Lung (tissue), 12 donors: ENCODE data around the gene NTN1. TPM values are rescaled to one million over a fixed set of nuclear protein-coding genes. Genes with fewer than 3 reads are reported as not detected.

ENCODE experiments used
- ATAC-seq: fragments of 200-7000 bp; cut with Tn5 transposase; one replicate; pipeline ENCODE4 v1.9.1; 2020; ENCODE audit warnings: moderate number of reproducible peaks; ENCODE audit not compliant: insufficient read depth, low FRiP score
- DNase-seq, 3 donors: peaks; one replicate each; pipeline ENCODE4 v3.0.0-alpha.2; 2013 to 2017
- H3K27ac ChIP-seq, 2 donors: one replicate each; pipeline ENCODE4 v1.5.1; 2013; ENCODE audit warnings: mild to moderate bottlenecking in 2 of 2, moderate library complexity in 2 of 2, control low read depth in 1 of 2, inconsistent platforms in 1 of 2, low read depth in 1 of 2, low read length in 1 of 2
- H3K27me3 ChIP-seq, 3 donors: one replicate each; pipeline ENCODE4 v1.5.1; 2013; ENCODE audit warnings: low read length in 2 of 3; ENCODE audit not compliant: control insufficient read depth in 3 of 3, insufficient read depth in 3 of 3
- H3K36me3 ChIP-seq, 4 donors: one replicate each; pipeline ENCODE4 v1.5.1; 2013; ENCODE audit warnings: low read length in 4 of 4, mild to moderate bottlenecking in 1 of 4, moderate library complexity in 1 of 4; ENCODE audit not compliant: control insufficient read depth in 4 of 4, insufficient read depth in 4 of 4
- H3K4me1 ChIP-seq, 5 donors: one replicate each; pipeline ENCODE4 v1.5.1; 2013; ENCODE audit warnings: low read length in 5 of 5, mild to moderate bottlenecking in 2 of 5, moderate library complexity in 1 of 5; ENCODE audit not compliant: control insufficient read depth in 5 of 5, insufficient read depth in 5 of 5
- H3K4me3 ChIP-seq: one replicate; pipeline ENCODE4 v1.5.1; 2013; ENCODE audit warnings: mild to moderate bottlenecking, control low read depth, moderate library complexity
- H3K9ac ChIP-seq, 2 donors: one replicate each; pipeline ENCODE4 v1.5.1; 2013; ENCODE audit warnings: low read length in 2 of 2, control low read depth in 1 of 2; ENCODE audit not compliant: insufficient read depth in 1 of 2
- H3K9me3 ChIP-seq, 4 donors: one replicate each; pipeline ENCODE4 v1.5.1; 2013; ENCODE audit warnings: low read length in 3 of 4, mild to moderate bottlenecking in 1 of 4, moderate library complexity in 1 of 4; ENCODE audit not compliant: control insufficient read depth in 4 of 4, insufficient read depth in 3 of 4
- CTCF ChIP-seq: IDR thresholded peaks from 2 replicates; pipeline ENCODE4 v1.5.1; 2012; ENCODE audit warnings: mild to moderate bottlenecking; ENCODE audit errors: control extremely low read depth, extremely low read depth
- WGBS, 2 donors: extraction: QIAGEN DNeasy Blood & Tissue Kit; methylation state at CpG; one replicate each; pipeline ENCODE4 v1.1.7; 2013; 5-methylcytosine and 5-hydroxymethylcytosine counted together
- polyA plus RNA-seq, 2 donors: library from polyadenylated mRNA; stranded (reverse); fragments of 200-250 nt; gene quantifications; one replicate each; pipeline ENCODE4 v1.2.1, GENCODE V29; 2013
- total RNA-seq, 2 donors: library from RNA; depleted of rRNA in 1 of 2; stranded (reverse); fragments of >200 nt in 1 of 2; gene quantifications; one replicate each; pipeline ENCODE4 v1.2.1, GENCODE V29; 2014 to 2021
- donor health status: control.
- donor health status: control.
- donor health status: Bipolar disorder and iron deficiency.
- donor health status: healthy.
- donor health status: DM: yes; HTN: yes; CAD: no.

Gene NTN1
- total and polyA plus RNA-seq, 4 donors, result 3.6 to 17.1 (median 7.8) TPM

GRCh38 chr17:9022573-9023391, 1.5 kb downstream of the NTN1 start:
- ATAC-seq (no peak), DNase-seq (peak in 2 of 3 donors; percentile 21 to 32)
- WGBS, 2 donors, result 1 to 5% methylated on average over 99 to 106 of the region's 106 CpGs
- Histone ChIP-seq H3K9me3 (peaks cover 0 to 2% (median 0%) of the 10 kb centered on the region in 4 donors), H3K27ac (no peak overlapping the region), H3K36me3 (no peaks in the 10 kb centered on the region), H3K9ac (no peak overlapping the region), H3K4me3 (no peak overlapping the region), H3K27me3 (peaks cover 3 to 70% (median 61%) of the 10 kb centered on the region in 3 donors), H3K4me1 (peaks cover 0 to 25% (median 4%) of the 10 kb centered on the region in 5 donors)
- TF ChIP-seq CTCF, result no peak

GRCh38 chr17:9023392-9024218, 2.3 kb downstream of the NTN1 start:
- WGBS, 2 donors, result 7 to 10% methylated on average over 44 to 49 of the region's 49 CpGs
- Histone ChIP-seq H3K9ac (no peak overlapping the region), H3K27me3 (peaks cover 3 to 70% (median 57%) of the 10 kb centered on the region in 3 donors), H3K27ac (no peak overlapping the region), H3K4me1 (peaks cover 0 to 25% (median 4%) of the 10 kb centered on the region in 5 donors), H3K36me3 (no peaks in the 10 kb centered on the region), H3K9me3 (peaks cover 0 to 2% (median 0%) of the 10 kb centered on the region in 4 donors), H3K4me3 (no peak overlapping the region)
- DNase-seq, result peak in 1 of 3 donors; percentile 32
- no peak for ATAC-seq
- no peak for TF ChIP-seq CTCF

GRCh38 chr17:9024497-9024896, 3.2 kb downstream of the NTN1 start:
- Histone ChIP-seq H3K4me3 (no peak overlapping the region), H3K9me3 (peaks cover 0 to 2% (median 0%) of the 10 kb centered on the region in 4 donors), H3K36me3 (no peaks in the 10 kb centered on the region), H3K27ac (no peak overlapping the region), H3K27me3 (peaks cover 3 to 68% (median 49%) of the 10 kb centered on the region in 3 donors), H3K9ac (no peak overlapping the region), H3K4me1 (peaks cover 0 to 25% (median 4%) of the 10 kb centered on the region in 5 donors)
- TF ChIP-seq CTCF, result no peak
- no peak for ATAC-seq
- peak in 1 of 3 donors; percentile 15 for DNase-seq
- WGBS, 2 donors, result 47 to 50% methylated on average over 14 of the region's 14 CpGs
